Limb (tissue), 2 donors: ENCODE data around the gene H1-8.
"Not testable (repeated sequence)": the region's sequence is repeated elsewhere in the genome, so short reads cannot be mapped to it uniquely, and the experiment has no call there.

Source experiments
- DNase-seq, 2 donors: peaks; one replicate each; pipeline ENCODE4 v3.0.0-alpha.2; 2016; ENCODE audit errors: extremely low spot score in 2 of 2

The H1-8 gene

GRCh38 chr3:129531699-129532098, 11.3 kb upstream of the H1-8 start:
- DNase-seq, result no peak

- no peak for DNase-seq
Measured at GRCh38 chr3:129532261-129532660, 10.7 kb upstream of the H1-8 start.

GRCh38 chr3:129533406-129533805, 9.6 kb upstream of the H1-8 start:
- no peak for DNase-seq

GRCh38 chr3:129534428-129535027, 8.4 kb upstream of the H1-8 start:
- no peak for DNase-seq

- no peak for DNase-seq
Measured at GRCh38 chr3:129535075-129535474, 7.9 kb upstream of the H1-8 start.

GRCh38 chr3:129536374-129536667, 6.7 kb upstream of the H1-8 start:
- DNase-seq, result no peak

GRCh38 chr3:129536804-129537203, 6.2 kb upstream of the H1-8 start:
- DNase-seq, result no peak

GRCh38 chr3:129539206-129539605, 3.8 kb upstream of the H1-8 start:
- DNase-seq, result no peak

GRCh38 chr3:129540776-129541516, 2.0 kb upstream of the H1-8 start:
- no peak for DNase-seq

GRCh38 chr3:129542747-129543146, 228 bp upstream of the H1-8 start:
- no peak for DNase-seq

GRCh38 chr3:129543999-129544398, 1.0 kb downstream of the H1-8 start:
- DNase-seq, result no peak

- DNase-seq, result not testable (repeated sequence)
Measured at GRCh38 chr3:129545951-129546350, 3.0 kb downstream of the H1-8 start.

GRCh38 chr3:129547241-129547640, 4.3 kb downstream of the H1-8 start:
- DNase-seq, result no peak

- no peak for DNase-seq
Measured at GRCh38 chr3:129548104-129548965, 5.4 kb downstream of the H1-8 start.

- DNase-seq, result no peak
Measured at GRCh38 chr3:129549006-129549800, 6.2 kb downstream of the H1-8 start.

GRCh38 chr3:129549805-129550204, 6.8 kb downstream of the H1-8 start:
- DNase-seq, result no peak

GRCh38 chr3:129552287-129553050, 9.5 kb downstream of the H1-8 start:
- no peak for DNase-seq

- DNase-seq, result no peak
Measured at GRCh38 chr3:129553171-129553570, 10.2 kb downstream of the H1-8 start.

GRCh38 chr3:129553719-129554118, 10.7 kb downstream of the H1-8 start:
- no peak for DNase-seq

- DNase-seq, result peak in 1 of 2 donors; percentile 23
Measured at GRCh38 chr3:129554356-129555152, 11.6 kb downstream of the H1-8 start.
